Measurements from ENCODE around the gene QPCTL.

DNA sequence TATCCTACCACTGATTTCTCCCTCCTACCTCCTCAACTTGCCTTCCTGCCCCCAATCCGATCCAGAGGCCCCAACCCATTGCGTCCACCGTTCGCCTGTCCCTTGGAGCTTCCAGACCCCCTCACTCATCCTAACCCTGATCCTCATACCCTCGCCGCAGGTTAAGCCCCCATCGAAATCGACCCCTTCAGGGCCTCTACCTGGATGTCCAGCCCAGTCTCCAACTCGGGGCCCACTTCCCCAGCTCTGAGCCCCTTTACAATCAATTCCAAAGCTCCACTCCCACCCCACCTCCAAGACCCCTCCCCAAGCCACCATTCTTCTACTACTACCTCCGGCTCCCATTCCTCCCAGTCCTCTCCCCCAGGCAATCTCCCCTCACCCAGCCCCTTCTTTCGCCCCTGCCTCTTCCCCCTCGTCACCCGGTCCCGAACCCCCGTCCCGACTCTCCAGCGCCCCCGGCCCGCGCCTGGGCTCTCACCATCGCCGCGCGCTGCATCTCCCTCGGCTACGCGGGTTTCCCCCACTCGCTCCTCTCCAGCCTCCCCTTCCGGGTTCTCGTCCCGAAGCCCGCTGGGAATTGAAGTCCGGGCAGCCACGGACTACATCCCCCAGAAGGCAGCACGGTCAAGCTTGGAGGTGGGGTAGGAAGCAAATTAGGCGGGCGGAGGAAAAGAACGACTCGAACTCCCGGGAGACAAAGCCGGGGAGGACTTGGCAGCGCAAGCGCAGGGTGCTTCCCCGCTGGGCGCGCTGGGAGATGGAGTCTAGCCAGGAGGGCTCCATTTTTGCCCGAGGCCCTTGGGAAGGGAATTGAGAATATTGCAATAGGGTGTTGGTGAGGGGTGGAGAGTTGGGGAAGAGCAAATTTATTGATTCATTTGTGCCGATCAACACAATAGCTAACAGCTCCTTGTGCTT lies 38.2 kb downstream of the QPCTL start, which contains the start of gene FBXO46:
- TF ChIP-seq, protein P1, sequence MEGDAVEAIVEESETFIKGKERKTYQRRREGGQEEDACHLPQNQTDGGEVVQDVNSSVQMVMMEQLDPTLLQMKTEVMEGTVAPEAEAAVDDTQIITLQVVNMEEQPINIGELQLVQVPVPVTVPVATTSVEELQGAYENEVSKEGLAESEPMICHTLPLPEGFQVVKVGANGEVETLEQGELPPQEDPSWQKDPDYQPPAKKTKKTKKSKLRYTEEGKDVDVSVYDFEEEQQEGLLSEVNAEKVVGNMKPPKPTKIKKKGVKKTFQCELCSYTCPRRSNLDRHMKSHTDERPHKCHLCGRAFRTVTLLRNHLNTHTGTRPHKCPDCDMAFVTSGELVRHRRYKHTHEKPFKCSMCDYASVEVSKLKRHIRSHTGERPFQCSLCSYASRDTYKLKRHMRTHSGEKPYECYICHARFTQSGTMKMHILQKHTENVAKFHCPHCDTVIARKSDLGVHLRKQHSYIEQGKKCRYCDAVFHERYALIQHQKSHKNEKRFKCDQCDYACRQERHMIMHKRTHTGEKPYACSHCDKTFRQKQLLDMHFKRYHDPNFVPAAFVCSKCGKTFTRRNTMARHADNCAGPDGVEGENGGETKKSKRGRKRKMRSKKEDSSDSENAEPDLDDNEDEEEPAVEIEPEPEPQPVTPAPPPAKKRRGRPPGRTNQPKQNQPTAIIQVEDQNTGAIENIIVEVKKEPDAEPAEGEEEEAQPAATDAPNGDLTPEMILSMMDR (IDR thresholded peaks at IDR 0.05): no peak
- peak in 1 of 2 donors; percentile 72 for TF ChIP-seq POLR2A (IDR thresholded peaks at IDR 0.05)

Measured in adrenal gland (tissue), 5 donors.